GM19240 (cell line): ENCODE data around the gene LRRC41.
"Not testable (repeated sequence)": the region's sequence is repeated elsewhere in the genome, so short reads cannot be mapped to it uniquely, and the experiment has no call there.

Source experiments
- DNase-seq: peaks from one replicate; pipeline ENCODE4 v3.0.0; 2011; ENCODE audit warnings: low spot score; ENCODE audit not compliant: insufficient read length

LRRC41 gene

GRCh38 chr1:46325285-46326076 is 22.1 kb upstream of the LRRC41 start:
- not testable (repeated sequence) for DNase-seq

- not testable (repeated sequence) for DNase-seq
Observed at GRCh38 chr1:46322191-46322590, 18.8 kb upstream of the LRRC41 start.

DNA sequence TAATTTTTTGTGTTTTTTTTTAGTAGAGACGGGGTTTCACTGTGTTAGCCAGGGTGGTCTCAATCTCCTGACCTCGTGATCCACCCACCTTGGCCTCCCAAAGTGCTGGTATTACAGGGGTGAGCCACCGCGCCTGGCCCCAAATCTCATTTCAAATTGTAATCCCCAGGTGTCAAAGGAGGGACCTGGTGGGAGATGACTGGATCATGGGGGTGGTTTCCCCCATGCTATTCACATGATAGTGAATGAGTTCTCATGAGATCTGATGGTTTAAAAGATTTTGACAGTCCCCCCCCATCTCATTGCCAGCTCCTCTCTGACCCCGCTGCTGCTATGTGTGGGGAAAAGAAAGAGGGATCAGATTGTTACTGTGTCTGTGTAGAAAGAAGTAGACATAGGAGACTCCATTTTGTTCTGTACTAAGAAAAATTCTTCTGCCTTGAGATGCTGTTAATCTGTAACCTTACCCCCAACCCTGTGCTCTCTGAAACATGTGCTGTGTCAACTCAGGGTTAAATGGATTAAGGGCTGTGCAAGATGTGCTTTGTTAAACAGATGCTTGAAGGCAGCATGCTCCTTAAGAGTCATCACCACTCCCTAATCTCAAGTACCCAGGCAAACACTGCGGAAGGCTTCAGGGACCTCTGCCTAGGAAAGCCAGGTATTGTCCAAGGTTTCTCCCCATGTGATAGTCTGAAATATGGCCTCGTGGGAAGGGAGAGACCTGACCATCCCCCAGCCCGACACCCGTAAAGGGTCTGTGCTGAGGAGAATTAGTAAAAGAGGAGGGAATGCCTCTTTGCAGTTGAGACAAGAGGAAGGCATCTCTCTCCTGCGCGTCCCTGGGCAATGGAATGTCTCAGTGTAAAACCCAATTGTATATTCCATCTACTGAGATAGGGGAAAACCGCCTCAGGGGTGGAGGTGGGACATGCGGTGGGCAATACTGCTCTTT is 16.8 kb upstream of the LRRC41 start:
- not testable (repeated sequence) for DNase-seq

DNA sequence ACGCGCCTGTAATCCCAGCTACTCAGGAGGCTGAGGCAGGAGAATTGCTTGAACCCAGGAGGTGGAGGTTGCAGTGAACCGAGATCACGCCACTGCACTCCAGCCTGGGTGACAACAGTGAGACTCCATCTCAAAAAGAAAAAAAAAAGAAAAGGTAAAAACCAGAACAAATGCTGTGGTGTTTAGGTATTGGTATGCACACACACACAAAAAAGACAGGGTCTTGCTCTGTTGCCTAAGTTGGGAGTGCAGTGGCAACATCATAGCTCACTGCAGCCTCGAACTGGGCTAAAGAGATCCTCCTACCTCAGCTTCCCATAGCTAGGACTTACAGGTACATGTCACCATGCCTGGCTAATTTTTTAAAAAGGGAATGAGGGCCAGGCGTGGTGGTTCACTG is 15.9 kb upstream of the LRRC41 start:
- not testable (repeated sequence) for DNase-seq

GRCh38 chr1:46317323-46317722 is 13.9 kb upstream of the LRRC41 start:
- no peak for DNase-seq

DNA sequence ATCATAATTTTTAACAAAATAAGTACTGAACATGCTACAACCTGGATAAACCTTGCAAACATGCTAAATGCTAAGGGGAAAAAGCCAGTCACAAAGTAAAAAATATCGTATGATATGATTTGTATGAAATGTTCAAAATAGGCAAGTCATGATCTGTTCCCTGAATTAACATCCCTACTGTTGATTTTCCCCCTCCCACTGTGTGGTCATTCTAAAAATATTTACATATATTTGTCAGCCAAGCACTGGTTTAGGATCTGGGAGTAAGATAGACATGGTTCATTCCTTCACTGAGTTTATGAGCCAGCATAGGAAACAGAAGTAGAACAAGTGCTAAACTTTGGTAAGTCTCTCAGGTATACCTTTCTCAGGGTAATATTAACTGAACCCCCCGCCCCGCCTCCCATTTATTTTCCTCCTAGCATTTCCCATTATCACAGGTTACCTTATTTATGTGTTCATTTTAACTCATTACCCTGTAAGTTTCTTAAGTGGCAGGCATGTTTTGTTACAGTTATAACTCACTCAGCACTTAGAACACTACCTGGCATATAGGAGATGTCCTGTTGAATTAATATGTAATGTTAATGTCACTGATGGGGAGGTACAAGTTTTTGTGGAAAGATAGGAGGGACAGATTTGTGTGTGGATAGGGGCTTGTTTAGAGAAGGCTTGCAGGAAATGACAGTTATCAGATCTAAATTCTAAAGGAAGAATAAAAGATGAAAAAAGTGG is 12.4 kb upstream of the LRRC41 start:
- DNase-seq, result no peak

GRCh38 chr1:46310321-46310720 is 6.9 kb upstream of the LRRC41 start:
- no peak for DNase-seq

DNA sequence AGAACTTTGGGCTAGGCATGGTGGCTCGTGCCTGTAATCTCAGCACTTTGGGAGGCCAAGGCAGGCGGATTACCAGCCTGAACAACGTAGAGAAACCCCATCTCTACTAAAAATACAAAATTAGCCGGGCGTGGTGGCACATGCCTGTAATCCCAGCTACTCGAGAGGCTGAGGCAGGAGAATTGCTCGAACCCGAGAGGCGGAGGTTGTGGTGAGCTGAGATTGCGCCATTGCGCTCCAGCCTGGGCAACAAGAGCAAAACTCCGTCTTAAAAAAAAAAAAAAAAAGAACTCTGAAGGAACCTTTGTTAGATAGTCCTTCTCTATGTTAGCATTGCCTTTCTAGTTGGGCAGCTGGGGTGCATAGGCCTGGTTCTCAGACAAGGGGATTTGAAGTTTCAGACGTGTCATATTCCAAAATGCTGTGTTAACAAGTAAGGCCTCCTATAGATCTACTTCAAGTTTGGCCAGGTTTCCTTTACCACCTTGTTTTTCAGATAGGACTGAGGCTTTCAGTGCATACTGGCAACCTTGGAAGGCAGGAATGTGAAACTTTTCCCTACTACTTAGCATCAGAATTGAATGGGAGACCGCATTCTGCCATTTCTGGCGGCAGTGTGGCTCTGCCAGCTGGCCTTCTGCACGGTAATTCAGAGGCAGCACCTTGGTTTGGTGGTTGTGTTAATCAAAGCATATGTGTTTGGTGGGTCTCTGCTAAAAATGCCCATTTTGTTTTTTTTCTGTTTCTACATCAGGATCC is 6.2 kb upstream of the LRRC41 start:
- no peak for DNase-seq

DNA sequence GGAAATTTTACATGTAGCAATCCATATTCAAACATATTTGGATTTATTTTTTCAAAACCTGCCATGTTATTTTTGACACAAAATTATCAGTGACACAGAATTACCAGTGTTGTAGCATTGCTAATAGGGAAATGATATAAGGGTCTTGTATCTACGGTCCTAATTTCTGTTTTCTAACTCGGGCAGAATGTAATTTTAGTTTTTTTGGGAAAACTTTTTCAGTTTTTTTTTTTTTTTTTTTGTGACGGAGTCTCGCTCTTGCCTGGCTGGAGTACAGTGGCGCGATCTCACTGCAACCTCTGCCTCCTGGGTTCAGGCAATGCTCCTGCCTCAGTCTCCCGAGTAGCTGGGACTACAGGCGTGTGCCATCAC is 2.7 kb upstream of the LRRC41 start:
- DNase-seq, result no peak

DNA sequence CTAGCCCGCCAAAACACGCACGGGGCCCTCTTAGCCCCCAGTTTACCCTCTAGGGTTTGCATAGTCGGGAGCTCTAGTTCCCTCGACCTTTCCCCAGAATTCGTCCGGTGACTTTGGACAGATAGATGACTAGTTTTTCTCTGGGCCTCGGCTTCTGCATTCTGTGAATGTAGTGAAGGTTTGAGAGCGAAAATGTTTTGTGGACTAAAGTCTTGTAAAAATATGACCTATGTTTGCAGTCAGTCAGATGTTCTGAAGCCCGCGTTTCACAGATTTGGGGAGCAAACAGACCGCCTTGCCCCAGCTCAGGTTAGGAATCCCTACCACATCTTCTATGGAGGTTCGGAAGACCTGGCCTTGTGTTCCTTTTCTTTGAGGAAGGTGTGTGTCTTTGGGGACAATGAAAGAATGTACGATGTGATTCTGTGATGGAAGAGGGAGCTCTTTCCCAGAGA is 483 bp upstream of the LRRC41 start:
- DNase-seq, result no peak

- DNase-seq, result no peak
Observed at GRCh38 chr1:46302641-46303037, 777 bp downstream of the LRRC41 start.

- DNase-seq, result peak; percentile 39
Observed at GRCh38 chr1:46301808-46302640, 1.4 kb downstream of the LRRC41 start.

DNA sequence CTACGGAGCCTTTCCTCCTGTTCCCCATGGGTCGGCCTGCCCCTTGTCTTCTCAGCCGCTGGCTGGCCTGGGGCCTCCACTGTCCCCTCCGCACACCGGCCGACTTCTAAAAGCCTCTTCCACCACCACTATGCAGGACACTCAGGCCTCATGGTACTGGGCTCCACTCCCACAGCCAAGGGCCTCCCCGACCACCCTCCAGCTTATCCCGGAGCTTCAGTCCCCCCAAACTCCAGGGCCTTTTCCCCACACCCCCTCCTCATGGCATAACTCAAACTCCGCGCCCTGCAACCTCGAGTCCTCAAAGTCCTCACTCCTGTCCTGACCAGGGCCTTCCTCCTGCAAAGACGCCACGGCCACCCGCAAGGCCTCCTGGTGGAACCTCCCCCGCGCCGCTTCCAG is 2.0 kb downstream of the LRRC41 start:
- DNase-seq, result no peak

GRCh38 chr1:46300673-46301405 is 2.6 kb downstream of the LRRC41 start:
- no peak for DNase-seq

DNA sequence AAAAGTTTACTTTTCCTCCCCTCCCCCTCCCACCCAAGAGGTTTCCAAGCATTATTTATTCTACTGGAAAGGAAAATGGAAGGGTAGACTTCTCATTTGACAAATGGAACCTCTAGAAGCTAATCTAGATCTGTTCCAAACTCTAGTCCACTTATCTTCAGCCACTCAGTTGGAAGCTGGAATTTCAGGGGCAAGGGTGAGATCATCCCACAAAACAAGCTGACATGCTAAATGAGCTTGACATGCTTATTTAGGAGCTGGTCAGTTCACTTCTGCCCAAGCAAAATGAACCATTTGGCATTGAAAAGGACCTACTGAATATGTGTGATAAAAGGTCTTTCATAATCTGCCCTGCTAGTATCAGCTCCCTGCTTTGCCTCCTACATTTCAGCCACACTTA is 5.0 kb downstream of the LRRC41 start:
- DNase-seq, result no peak

GRCh38 chr1:46295306-46295705 is 8.1 kb downstream of the LRRC41 start:
- no peak for DNase-seq

DNA sequence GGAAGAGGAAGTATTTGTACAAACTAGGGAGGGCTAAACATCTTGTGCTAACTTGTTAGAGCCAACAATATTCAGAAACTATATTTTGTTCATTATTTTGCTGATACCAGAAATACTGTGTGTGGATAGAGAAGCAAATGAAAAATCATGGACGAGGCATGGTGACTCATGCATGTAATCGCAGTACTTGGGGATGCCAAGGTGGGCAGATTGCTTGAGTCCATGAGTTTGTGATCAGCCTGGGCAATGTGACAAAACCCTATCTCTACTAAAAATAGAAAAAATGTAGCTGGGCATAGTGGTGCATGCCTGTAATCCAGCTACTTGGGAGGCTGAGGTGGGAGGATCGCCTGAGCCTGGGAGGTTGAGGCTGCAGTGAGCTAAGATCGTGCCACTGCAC is 13.4 kb downstream of the LRRC41 start:
- no peak for DNase-seq

GRCh38 chr1:46289134-46289494 is 14.3 kb downstream of the LRRC41 start:
- no peak for DNase-seq

- no peak for DNase-seq
Observed at GRCh38 chr1:46288485-46289133, 14.8 kb downstream of the LRRC41 start.
